Measurements from ENCODE around the gene LRRC45. TPM values are rescaled to one million over a fixed set of nuclear protein-coding genes. Genes with fewer than 3 reads are reported as not detected.

Gene LRRC45
- total and polyA plus RNA-seq, 9 of the 15 experiments (the other 6 are each of a cell fraction or from before 2014, with no cell fraction given): 3.5 to 21.5 (median 11.2) TPM; not detected in 2

- TF ChIP-seq ZBTB49 (CRISPR knock-in tag; IDR thresholded peaks at IDR 0.05; ENCODE audit: borderline replicate concordance): no peak
- TF ChIP-seq, protein P1, sequence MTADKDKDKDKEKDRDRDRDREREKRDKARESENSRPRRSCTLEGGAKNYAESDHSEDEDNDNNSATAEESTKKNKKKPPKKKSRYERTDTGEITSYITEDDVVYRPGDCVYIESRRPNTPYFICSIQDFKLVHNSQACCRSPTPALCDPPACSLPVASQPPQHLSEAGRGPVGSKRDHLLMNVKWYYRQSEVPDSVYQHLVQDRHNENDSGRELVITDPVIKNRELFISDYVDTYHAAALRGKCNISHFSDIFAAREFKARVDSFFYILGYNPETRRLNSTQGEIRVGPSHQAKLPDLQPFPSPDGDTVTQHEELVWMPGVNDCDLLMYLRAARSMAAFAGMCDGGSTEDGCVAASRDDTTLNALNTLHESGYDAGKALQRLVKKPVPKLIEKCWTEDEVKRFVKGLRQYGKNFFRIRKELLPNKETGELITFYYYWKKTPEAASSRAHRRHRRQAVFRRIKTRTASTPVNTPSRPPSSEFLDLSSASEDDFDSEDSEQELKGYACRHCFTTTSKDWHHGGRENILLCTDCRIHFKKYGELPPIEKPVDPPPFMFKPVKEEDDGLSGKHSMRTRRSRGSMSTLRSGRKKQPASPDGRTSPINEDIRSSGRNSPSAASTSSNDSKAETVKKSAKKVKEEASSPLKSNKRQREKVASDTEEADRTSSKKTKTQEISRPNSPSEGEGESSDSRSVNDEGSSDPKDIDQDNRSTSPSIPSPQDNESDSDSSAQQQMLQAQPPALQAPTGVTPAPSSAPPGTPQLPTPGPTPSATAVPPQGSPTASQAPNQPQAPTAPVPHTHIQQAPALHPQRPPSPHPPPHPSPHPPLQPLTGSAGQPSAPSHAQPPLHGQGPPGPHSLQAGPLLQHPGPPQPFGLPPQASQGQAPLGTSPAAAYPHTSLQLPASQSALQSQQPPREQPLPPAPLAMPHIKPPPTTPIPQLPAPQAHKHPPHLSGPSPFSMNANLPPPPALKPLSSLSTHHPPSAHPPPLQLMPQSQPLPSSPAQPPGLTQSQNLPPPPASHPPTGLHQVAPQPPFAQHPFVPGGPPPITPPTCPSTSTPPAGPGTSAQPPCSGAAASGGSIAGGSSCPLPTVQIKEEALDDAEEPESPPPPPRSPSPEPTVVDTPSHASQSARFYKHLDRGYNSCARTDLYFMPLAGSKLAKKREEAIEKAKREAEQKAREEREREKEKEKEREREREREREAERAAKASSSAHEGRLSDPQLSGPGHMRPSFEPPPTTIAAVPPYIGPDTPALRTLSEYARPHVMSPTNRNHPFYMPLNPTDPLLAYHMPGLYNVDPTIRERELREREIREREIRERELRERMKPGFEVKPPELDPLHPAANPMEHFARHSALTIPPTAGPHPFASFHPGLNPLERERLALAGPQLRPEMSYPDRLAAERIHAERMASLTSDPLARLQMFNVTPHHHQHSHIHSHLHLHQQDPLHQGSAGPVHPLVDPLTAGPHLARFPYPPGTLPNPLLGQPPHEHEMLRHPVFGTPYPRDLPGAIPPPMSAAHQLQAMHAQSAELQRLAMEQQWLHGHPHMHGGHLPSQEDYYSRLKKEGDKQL (CRISPR knock-in tag; IDR thresholded peaks at IDR 0.05; ENCODE audit: borderline replicate concordance): no peak
- TF ChIP-seq E2F1 (CRISPR knock-in tag; IDR thresholded peaks at IDR 0.05): no peak
- TF ChIP-seq XRCC3 (IDR thresholded peaks at IDR 0.05): no peak
- TF ChIP-seq FOXK2 (conservative IDR thresholded peaks at IDR 0.05 in 1 of 2, IDR thresholded peaks at IDR 0.05 in 1 of 2; ENCODE audit: low read depth in 2 of 2): no peak
- no peak for TF ChIP-seq BACH1 (tag; IDR thresholded peaks at IDR 0.05)
- no peak for TF ChIP-seq LEF1 (IDR thresholded peaks at IDR 0.05)
- no peak for TF ChIP-seq MAFG (tag; conservative IDR thresholded peaks at IDR 0.05)
Measured at GRCh38 chr17:82024859-82025258, 1.8 kb downstream of the LRRC45 start (continued).
